Measurements from ENCODE around the gene GATB. TPM values are rescaled to one million over a fixed set of nuclear protein-coding genes. Genes with fewer than 3 reads are reported as not detected.

Gene GATB
- total and polyA plus RNA-seq, 2 donors (not counting 1 experiment from before 2014, with no cell fraction given) = 11.6 to 19.2 TPM

DNA sequence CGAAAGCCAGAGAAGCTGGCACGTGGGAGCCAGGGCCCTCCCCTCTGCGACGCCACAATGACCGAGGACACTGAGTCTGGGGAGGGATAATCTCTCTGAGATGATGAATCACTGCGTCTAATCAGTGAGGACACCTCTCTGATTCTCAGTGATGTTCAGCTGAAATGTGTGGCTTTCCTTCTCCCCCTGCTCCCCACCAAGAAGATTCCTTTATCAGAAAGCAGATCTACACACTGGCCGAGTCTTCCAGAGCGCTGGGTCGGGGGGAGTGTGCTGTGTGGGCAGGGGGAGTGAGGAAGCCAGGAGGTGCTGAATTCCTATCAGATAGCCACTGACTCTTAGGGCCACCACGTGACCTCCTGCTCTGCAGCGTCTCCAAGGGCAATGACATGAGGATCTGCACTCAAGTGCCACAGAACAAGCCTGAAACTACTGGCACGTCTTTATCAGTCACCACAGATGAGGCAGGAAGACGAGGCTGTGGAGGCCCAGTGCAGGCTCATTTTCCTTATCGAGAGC is 89.2 kb downstream of the GATB start:
- TF ChIP-seq CTCF (IDR thresholded peaks at IDR 0.05) (no peak), EZH2 (IDR thresholded peaks at IDR 0.05; ENCODE audit: borderline replicate concordance, insufficient read depth, low read depth, low read length, poor library complexity, severe bottlenecking) (no peak)
- Mint-ChIP-seq H3K4me1 (no peaks in the 10 kb centered on the region), H3K9me3 (ENCODE audit: insufficient read depth) (no peaks in the 10 kb centered on the region), H3K27ac (no peak overlapping the region), H3K27me3 (no peaks in the 10 kb centered on the region), H3K4me3 (no peak overlapping the region)
- Histone ChIP-seq H3K4me2 (replicated peaks; ENCODE audit: low read depth, low read length, poor library complexity, severe bottlenecking) (no peak overlapping the region), H3K4me1 (ENCODE audit: control insufficient read depth in 2 of 2, insufficient read depth in 2 of 2, low read length in 2 of 2) (no peaks in the 10 kb centered on the region), H3K27me3 (replicated peaks in 1 of 4; ENCODE audit: control extremely low read depth in 1 of 4, control insufficient read depth in 3 of 4, insufficient read depth in 4 of 4, low read length in 3 of 4) (no peaks in the 10 kb centered on the region), H2AFZ (ENCODE audit: insufficient read depth, low read depth, low read length, poor library complexity, severe bottlenecking) (no peak overlapping the region), H3K9ac (ENCODE audit: low read length) (no peak overlapping the region), H3K79me2 (ENCODE audit: control insufficient read depth, insufficient read depth, low read length) (no peaks in the 10 kb centered on the region), H3K36me3 (replicated peaks in 1 of 2; ENCODE audit: control extremely low read depth in 1 of 2, control insufficient read depth in 1 of 2, extremely low read depth in 1 of 2, insufficient read depth in 2 of 2, low read length in 1 of 2) (peaks cover 0 to 2% of the 10 kb centered on the region in 2 experiments), H4K20me1 (ENCODE audit: control insufficient read depth, insufficient read depth, low read length, poor library complexity, severe bottlenecking) (no peaks in the 10 kb centered on the region), H3K27ac (ENCODE audit: low read length in 2 of 2) (no peak overlapping the region), H3K9me3 (ENCODE audit: control extremely low read depth in 1 of 3, control insufficient read depth in 2 of 3, insufficient read depth in 1 of 3, low read length in 2 of 3) (no peaks in the 10 kb centered on the region), H3K4me3 (ENCODE audit: control extremely low read depth in 1 of 5, extremely low read depth in 1 of 5, insufficient read depth in 1 of 5, low read depth in 2 of 5, low read length in 4 of 5) (no peak overlapping the region)
- WGBS (ENCODE audit: insufficient coverage) = 98% methylated on average over 9 of the region's 14 CpGs
- ATAC-seq (ENCODE audit: low read depth) (no peak), DNase-seq (no peak)
- POLR2A ChIA-PET = no interaction called here
- intact Hi-C loops (cut with micrococcal nuclease) = no loop called here
- CTCF ChIA-PET = no interaction called here

- Histone ChIP-seq H3K79me2 (ENCODE audit: control insufficient read depth, insufficient read depth, low read length) (no peaks in the 10 kb centered on the region), H3K4me2 (replicated peaks; ENCODE audit: low read depth, low read length, poor library complexity, severe bottlenecking) (no peak overlapping the region), H3K4me3 (ENCODE audit: control extremely low read depth in 1 of 5, extremely low read depth in 1 of 5, insufficient read depth in 1 of 5, low read depth in 2 of 5, low read length in 4 of 5) (no peak overlapping the region), H3K4me1 (ENCODE audit: control insufficient read depth in 2 of 2, insufficient read depth in 2 of 2, low read length in 2 of 2) (no peaks in the 10 kb centered on the region), H3K36me3 (replicated peaks in 1 of 2; ENCODE audit: control extremely low read depth in 1 of 2, control insufficient read depth in 1 of 2, extremely low read depth in 1 of 2, insufficient read depth in 2 of 2, low read length in 1 of 2) (no peaks in the 10 kb centered on the region), H3K9me3 (ENCODE audit: control extremely low read depth in 1 of 3, control insufficient read depth in 2 of 3, insufficient read depth in 1 of 3, low read length in 2 of 3) (no peaks in the 10 kb centered on the region), H2AFZ (ENCODE audit: insufficient read depth, low read depth, low read length, poor library complexity, severe bottlenecking) (no peak overlapping the region), H3K27me3 (replicated peaks in 1 of 4; ENCODE audit: control extremely low read depth in 1 of 4, control insufficient read depth in 3 of 4, insufficient read depth in 4 of 4, low read length in 3 of 4) (no peaks in the 10 kb centered on the region), H3K9ac (ENCODE audit: low read length) (no peak overlapping the region), H4K20me1 (ENCODE audit: control insufficient read depth, insufficient read depth, low read length, poor library complexity, severe bottlenecking) (no peaks in the 10 kb centered on the region), H3K27ac (ENCODE audit: low read length in 2 of 2) (no peak overlapping the region)
- no peak for TF ChIP-seq EZH2 (IDR thresholded peaks at IDR 0.05; ENCODE audit: borderline replicate concordance, insufficient read depth, low read depth, low read length, poor library complexity, severe bottlenecking)
- TF ChIP-seq CTCF (IDR thresholded peaks at IDR 0.05) = no peak
- intact Hi-C loops (cut with micrococcal nuclease) = no loop called here
- ChIA-PET POLR2A (no interaction called here), CTCF (no interaction called here)
- Mint-ChIP-seq H3K4me1 (no peaks in the 10 kb centered on the region), H3K27me3 (no peaks in the 10 kb centered on the region), H3K9me3 (ENCODE audit: insufficient read depth) (no peaks in the 10 kb centered on the region), H3K4me3 (no peak overlapping the region), H3K27ac (no peak overlapping the region)
- DNase-seq (no peak), ATAC-seq (ENCODE audit: low read depth) (no peak)
- 94% methylated on average over 3 of the region's 5 CpGs for WGBS (ENCODE audit: insufficient coverage)
These were observed 90.0 kb downstream of the GATB start for GRCh38 chr4:151670843-151671242.
